22Rv1 (cell line): ENCODE results near the gene CAVIN4.

Source experiments
- H3K27ac ChIP-seq: fragments of 450-650 bp; 2 replicates; pipeline ENCODE4 v1.5.1; 2017
- ZFX ChIP-seq: fragments of 450-650 bp; IDR thresholded peaks from 2 replicates; pipeline ENCODE4 v1.6.1; 2017; ENCODE audit warnings: antibody characterized with exemption, borderline replicate concordance
- TF ChIP-seq, protein P1 (sequence below): fragments of 450-650 bp; IDR thresholded peaks from 2 replicates; pipeline ENCODE4 v1.5.1; 2017; ENCODE audit warnings: mild to moderate bottlenecking

CAVIN4 gene

DNA sequence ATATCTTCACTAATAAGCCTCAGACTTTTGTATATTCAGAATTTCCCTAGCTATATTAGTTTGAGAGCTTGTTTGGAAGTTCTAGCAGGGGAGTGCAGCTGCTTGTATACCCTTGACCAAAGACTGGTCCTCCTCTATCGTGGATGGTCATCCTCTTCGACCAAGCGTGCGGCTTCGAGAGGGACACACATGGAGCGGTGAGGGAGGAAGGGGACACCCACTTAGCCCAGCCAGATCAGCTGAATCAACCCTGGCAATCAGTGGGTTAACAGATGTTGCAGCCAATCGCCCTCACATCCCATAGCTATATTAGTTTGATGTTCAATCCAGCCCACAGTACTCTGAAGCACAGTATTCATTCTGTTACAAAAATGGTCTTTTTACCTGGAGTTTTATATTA lies 3.2 kb downstream of the CAVIN4 start:
- TF ChIP-seq, protein P1, sequence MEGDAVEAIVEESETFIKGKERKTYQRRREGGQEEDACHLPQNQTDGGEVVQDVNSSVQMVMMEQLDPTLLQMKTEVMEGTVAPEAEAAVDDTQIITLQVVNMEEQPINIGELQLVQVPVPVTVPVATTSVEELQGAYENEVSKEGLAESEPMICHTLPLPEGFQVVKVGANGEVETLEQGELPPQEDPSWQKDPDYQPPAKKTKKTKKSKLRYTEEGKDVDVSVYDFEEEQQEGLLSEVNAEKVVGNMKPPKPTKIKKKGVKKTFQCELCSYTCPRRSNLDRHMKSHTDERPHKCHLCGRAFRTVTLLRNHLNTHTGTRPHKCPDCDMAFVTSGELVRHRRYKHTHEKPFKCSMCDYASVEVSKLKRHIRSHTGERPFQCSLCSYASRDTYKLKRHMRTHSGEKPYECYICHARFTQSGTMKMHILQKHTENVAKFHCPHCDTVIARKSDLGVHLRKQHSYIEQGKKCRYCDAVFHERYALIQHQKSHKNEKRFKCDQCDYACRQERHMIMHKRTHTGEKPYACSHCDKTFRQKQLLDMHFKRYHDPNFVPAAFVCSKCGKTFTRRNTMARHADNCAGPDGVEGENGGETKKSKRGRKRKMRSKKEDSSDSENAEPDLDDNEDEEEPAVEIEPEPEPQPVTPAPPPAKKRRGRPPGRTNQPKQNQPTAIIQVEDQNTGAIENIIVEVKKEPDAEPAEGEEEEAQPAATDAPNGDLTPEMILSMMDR, result no peak
- no peak for TF ChIP-seq ZFX
- no peak overlapping the region for H3K27ac ChIP-seq

DNA sequence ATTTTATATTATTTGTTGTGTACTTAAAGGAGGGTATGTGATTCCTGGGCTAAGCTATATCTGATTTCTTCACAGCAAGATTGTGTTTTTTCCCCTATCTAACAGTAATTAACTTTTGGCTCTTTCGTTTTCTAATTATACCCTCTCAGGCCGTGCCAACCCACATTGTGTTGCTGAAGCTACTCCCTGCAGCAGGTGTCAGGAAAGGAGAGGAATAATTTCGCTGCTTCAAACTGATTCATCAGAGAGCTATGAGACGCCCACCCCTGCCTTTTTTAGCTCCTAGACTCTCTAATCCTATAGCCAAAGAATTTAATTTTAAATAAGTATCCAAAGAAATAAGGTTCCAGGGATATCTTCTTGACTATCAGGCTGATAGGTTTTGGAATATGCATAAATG lies 3.8 kb downstream of the CAVIN4 start:
- no peak overlapping the region for H3K27ac ChIP-seq
- TF ChIP-seq, protein P1, result no peak
- no peak for TF ChIP-seq ZFX

DNA sequence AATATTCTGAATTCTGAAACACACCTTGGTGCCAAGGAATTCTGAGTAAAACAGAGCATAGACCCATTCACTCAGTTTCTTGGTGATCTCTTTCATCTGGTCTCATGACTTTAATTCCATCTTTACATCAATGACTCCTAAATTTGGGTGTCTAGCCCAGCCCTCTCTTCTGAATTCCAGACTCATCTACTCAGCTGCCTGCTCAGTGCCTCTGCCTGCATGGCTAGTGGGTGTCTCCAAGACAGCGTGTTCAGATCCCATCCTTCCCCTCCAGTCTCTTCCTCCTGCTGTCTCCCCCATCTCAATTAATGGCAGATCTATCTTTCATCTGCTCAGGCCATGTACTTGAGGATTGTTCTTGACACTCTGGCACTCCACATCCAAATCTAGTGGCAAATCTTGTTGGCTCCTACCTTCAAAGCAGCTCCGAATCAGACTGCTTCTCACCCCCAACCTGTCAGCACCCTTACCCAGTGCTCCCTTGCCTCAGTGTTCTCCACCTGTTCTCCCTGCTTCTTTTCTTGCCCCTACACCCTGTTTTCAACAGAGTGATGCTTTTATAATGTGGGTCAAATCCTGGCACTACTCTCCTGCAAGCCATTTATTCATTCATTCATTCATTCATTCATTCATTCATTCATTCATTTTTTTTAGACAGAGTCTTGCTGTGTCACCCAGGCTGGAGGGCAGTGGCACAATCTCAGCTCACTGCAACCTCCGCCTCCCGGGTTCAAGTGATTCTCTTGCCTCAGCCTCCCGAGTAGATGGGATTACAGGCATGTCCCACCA lies 5.3 kb downstream of the CAVIN4 start:
- H3K27ac ChIP-seq, result no peak overlapping the region
- TF ChIP-seq ZFX, result no peak
- TF ChIP-seq, protein P1, result no peak

DNA sequence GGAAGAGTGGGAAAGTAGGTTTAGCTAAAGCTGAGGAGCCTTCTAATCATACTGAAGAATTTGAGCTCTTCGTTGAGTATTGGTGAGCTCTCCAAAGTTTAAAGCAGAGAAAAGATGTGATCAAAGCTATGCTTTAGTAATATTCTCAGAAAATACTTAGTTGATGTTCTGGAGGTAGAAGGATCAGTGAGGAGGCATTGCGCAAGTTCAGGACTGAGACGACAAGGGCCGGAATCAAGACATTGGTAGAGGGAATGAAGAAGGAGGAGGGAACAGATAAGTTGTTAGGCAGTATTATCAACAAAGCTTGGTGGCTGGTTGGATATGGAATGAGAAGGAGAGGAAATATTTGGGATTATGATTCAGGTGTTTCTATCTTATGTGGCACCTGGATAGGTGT lies 7.1 kb downstream of the CAVIN4 start:
- TF ChIP-seq, protein P1, result no peak
- TF ChIP-seq ZFX, result no peak
- no peak overlapping the region for H3K27ac ChIP-seq

DNA sequence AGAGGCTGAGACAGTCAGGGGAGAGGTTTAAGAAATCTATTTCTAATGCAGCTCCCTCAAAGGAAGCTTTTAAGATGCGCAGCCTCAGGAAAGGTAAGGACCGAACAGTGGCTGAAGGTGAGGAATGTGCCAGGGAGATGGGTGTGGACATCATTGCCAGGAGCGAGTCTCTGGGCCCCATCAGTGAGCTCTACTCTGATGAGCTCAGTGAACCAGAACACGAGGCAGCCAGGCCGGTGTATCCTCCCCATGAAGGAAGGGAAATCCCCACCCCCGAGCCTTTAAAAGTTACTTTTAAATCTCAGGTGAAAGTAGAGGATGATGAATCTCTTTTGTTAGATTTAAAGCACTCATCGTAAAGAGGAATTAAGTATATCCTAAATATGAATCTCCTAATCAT lies 8.2 kb downstream of the CAVIN4 start:
- no peak for TF ChIP-seq ZFX
- TF ChIP-seq, protein P1, result no peak
- no peak overlapping the region for H3K27ac ChIP-seq

DNA sequence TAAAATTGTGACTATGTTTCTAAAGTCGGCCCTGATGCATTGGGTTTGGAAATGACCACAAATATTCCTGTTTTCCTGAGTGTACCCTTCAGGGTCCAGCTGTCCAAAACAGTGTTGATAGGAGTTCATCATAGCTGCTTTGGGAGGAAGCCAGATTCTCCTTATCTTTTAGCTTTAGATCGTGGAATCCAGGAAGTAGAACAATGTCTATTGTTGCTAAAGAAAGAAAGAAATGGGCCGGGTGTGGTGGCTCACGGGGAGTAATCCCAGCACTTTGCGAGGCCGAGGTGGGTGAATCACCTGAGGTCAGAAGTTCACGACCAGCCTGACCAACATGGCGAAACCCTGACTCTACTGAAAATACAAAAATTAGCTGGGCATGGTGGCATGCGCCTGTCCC lies 9.5 kb downstream of the CAVIN4 start:
- no peak for TF ChIP-seq ZFX
- TF ChIP-seq, protein P1, result no peak
- H3K27ac ChIP-seq, result no peak overlapping the region

DNA sequence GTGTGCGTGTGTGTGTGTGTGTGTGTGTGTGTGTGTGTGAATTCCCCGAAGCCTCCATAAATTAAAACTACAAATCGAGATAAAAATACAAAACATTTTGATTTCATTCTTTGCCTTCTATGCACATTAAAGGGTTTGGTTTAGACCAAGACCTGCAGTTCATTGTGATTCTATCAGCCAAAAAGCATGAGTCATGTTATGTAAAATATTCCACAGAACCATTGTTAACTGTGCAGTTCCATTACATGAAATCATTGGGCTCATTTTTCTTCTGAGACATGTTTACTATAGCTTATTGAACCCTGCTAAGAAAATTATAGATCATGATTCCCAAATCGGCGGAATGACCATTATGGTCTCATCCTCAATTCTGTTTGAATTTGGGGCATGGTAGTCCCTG lies 11.7 kb downstream of the CAVIN4 start:
- TF ChIP-seq ZFX, result no peak
- TF ChIP-seq, protein P1, result no peak
- H3K27ac ChIP-seq, result no peak overlapping the region
